WI38 (cell line): ENCODE data around the gene ZBTB6.

ENCODE experiments used
- H3K4me3 ChIP-seq: 2 replicates; pipeline ENCODE4 v1.5.1; 2011; ENCODE audit warnings: low read depth, mild to moderate bottlenecking, control low read depth, low read length
- TF ChIP-seq, protein P1 (sequence below): IDR thresholded peaks from 2 replicates; pipeline ENCODE4 v1.5.1; 2012; ENCODE audit warnings: low read depth, mild to moderate bottlenecking, control low read depth, low read length

Gene ZBTB6

GRCh38 chr9:122863407-122863806 is 49.7 kb downstream of the ZBTB6 start:
- TF ChIP-seq, protein P1, sequence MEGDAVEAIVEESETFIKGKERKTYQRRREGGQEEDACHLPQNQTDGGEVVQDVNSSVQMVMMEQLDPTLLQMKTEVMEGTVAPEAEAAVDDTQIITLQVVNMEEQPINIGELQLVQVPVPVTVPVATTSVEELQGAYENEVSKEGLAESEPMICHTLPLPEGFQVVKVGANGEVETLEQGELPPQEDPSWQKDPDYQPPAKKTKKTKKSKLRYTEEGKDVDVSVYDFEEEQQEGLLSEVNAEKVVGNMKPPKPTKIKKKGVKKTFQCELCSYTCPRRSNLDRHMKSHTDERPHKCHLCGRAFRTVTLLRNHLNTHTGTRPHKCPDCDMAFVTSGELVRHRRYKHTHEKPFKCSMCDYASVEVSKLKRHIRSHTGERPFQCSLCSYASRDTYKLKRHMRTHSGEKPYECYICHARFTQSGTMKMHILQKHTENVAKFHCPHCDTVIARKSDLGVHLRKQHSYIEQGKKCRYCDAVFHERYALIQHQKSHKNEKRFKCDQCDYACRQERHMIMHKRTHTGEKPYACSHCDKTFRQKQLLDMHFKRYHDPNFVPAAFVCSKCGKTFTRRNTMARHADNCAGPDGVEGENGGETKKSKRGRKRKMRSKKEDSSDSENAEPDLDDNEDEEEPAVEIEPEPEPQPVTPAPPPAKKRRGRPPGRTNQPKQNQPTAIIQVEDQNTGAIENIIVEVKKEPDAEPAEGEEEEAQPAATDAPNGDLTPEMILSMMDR: no peak
- no peak overlapping the region for H3K4me3 ChIP-seq

GRCh38 chr9:122860319-122861142 is 52.6 kb downstream of the ZBTB6 start:
- H3K4me3 ChIP-seq: no peak overlapping the region
- TF ChIP-seq, protein P1: no peak
